HG03575 (cell line): Measurements from ENCODE around the gene LDLRAP1.
"Not testable (repeated sequence)": the region's sequence is repeated elsewhere in the genome, so short reads cannot be mapped to it uniquely, and the experiment has no call there.

Source experiments
- ATAC-seq: cut with Tn5 transposase; IDR thresholded peaks from one replicate; pipeline ENCODE4 v1.9.1; 2021; ENCODE audit not compliant: unreplicated experiment, insufficient number of reproducible peaks, low FRiP score; ENCODE audit errors: extremely low read depth

LDLRAP1 gene

GRCh38 chr1:25543425-25544242 lies at the start of gene LDLRAP1:
Gene LDLRAP1, plus strand, starts transcription at chr1:25543606. Its CDS starts 93 bp downstream, at chr1:25543699.
- ATAC-seq = no peak

GRCh38 chr1:25494952-25495351 lies 48.5 kb upstream of the LDLRAP1 start:
- no peak for ATAC-seq

GRCh38 chr1:25500694-25501093 lies 42.7 kb upstream of the LDLRAP1 start:
- ATAC-seq = no peak

- no peak for ATAC-seq
These were observed 42.0 kb upstream of the LDLRAP1 start for GRCh38 chr1:25501235-25502058.

GRCh38 chr1:25502957-25503356 lies 40.4 kb upstream of the LDLRAP1 start:
- ATAC-seq = no peak

- ATAC-seq = no peak
These were observed 39.6 kb upstream of the LDLRAP1 start for GRCh38 chr1:25503551-25504426.

GRCh38 chr1:25504706-25505595 lies 38.5 kb upstream of the LDLRAP1 start:
- ATAC-seq = no peak

GRCh38 chr1:25505656-25506385 lies 37.6 kb upstream of the LDLRAP1 start:
- no peak for ATAC-seq

GRCh38 chr1:25506566-25507463 lies 36.6 kb upstream of the LDLRAP1 start:
- not testable (repeated sequence) for ATAC-seq

GRCh38 chr1:25513666-25514065 lies 29.7 kb upstream of the LDLRAP1 start:
- ATAC-seq = no peak

GRCh38 chr1:25515033-25515432 lies 28.4 kb upstream of the LDLRAP1 start:
- ATAC-seq = no peak

- no peak for ATAC-seq
These were observed 26.7 kb upstream of the LDLRAP1 start for GRCh38 chr1:25516686-25517085.

GRCh38 chr1:25517476-25518394 lies 25.7 kb upstream of the LDLRAP1 start:
- no peak for ATAC-seq

- ATAC-seq = no peak
These were observed 23.8 kb upstream of the LDLRAP1 start for GRCh38 chr1:25519624-25520023.

- ATAC-seq = no peak
These were observed 22.9 kb upstream of the LDLRAP1 start for GRCh38 chr1:25520446-25521061.
